MM.1S (cell line): ENCODE results near the gene IL1RAPL1.

Source experiments
- DNase-seq: peaks from one replicate; pipeline ENCODE4 v3.0.0-alpha.2; 2015
- H2AFZ ChIP-seq: fragments of 300-600 bp; sonication (generic); 2 replicates; pipeline ENCODE4 v1.6.0; 2016; ENCODE audit warnings: antibody characterized with exemption, low read length
- H3F3A ChIP-seq: fragments of 300-600 bp; sonication (generic); 2 replicates; pipeline ENCODE4 v1.6.1; 2016; ENCODE audit warnings: mild to moderate bottlenecking, antibody characterized with exemption, low read length, moderate library complexity, mixed read lengths; ENCODE audit not compliant: insufficient read depth
- H3K27ac ChIP-seq: fragments of 300-600 bp; sonication (generic); 2 replicates; pipeline ENCODE4 v1.5.1; 2016; ENCODE audit warnings: mild to moderate bottlenecking, low read length
- H3K27me3 ChIP-seq: fragments of 300-600 bp; sonication (generic); replicated peaks from 2 replicates; pipeline ENCODE4 v1.6.0; 2016; ENCODE audit warnings: low read length; ENCODE audit not compliant: insufficient read depth
- H3K36me3 ChIP-seq: fragments of 300-600 bp; sonication (generic); replicated peaks from 2 replicates; pipeline ENCODE4 v1.6.1; 2016; ENCODE audit warnings: mild to moderate bottlenecking, low read length, mixed read lengths; ENCODE audit not compliant: insufficient read depth
- H3K4me1 ChIP-seq: fragments of 300-600 bp; sonication (generic); 2 replicates; pipeline ENCODE4 v1.6.1; 2016; ENCODE audit warnings: low read length, mixed read lengths
- H3K4me2 ChIP-seq: fragments of 300-600 bp; sonication (generic); 2 replicates; pipeline ENCODE4 v1.6.0; 2016; ENCODE audit warnings: low read depth, low read length
- H3K4me3 ChIP-seq: fragments of 300-600 bp; sonication (generic); 2 replicates; pipeline ENCODE4 v1.5.1; 2016; ENCODE audit warnings: low read length, mixed read lengths
- H3K79me2 ChIP-seq: fragments of 300-600 bp; sonication (generic); 2 replicates; pipeline ENCODE4 v1.6.1; 2016; ENCODE audit warnings: mixed run types, low read length, mixed read lengths
- H3K9ac ChIP-seq: fragments of 300-600 bp; sonication (generic); 2 replicates; pipeline ENCODE4 v1.6.1; 2016; ENCODE audit warnings: low read length, mixed read lengths
- H3K9me2 ChIP-seq: fragments of 300-600 bp; sonication (generic); replicated peaks from 2 replicates; pipeline ENCODE4 v1.6.1; 2016; ENCODE audit warnings: mild to moderate bottlenecking, low read length, mixed read lengths; ENCODE audit not compliant: insufficient read depth
- H3K9me3 ChIP-seq: fragments of 300-600 bp; sonication (generic); replicated peaks from 2 replicates; pipeline ENCODE4 v1.6.1; 2016; ENCODE audit warnings: mild to moderate bottlenecking, low read length, mixed read lengths; ENCODE audit not compliant: insufficient read depth
- H4K20me1 ChIP-seq: fragments of 300-600 bp; sonication (generic); 2 replicates; pipeline ENCODE4 v1.6.1; 2016; ENCODE audit warnings: mild to moderate bottlenecking, low read length, moderate library complexity, mixed read lengths; ENCODE audit not compliant: insufficient read depth
- CTCF ChIP-seq: fragments of 300-600 bp; sonication (generic); IDR thresholded peaks from 2 replicates; pipeline ENCODE4 v1.5.1; 2016; ENCODE audit warnings: antibody characterized with exemption, low read length, mixed read lengths
- EZH2 ChIP-seq: fragments of 300-600 bp; sonication (generic); optimal IDR thresholded peaks from 2 replicates; pipeline ENCODE3; 2017; ENCODE audit warnings: low read depth, mild to moderate bottlenecking, antibody characterized with exemption, low read length, mixed read lengths
- EZH2phosphoT487 ChIP-seq: fragments of 300-600 bp; sonication (generic); IDR thresholded peaks from 2 replicates; pipeline ENCODE4 v1.6.1; 2018; ENCODE audit warnings: antibody characterized with exemption, low read length

IL1RAPL1 gene

DNA sequence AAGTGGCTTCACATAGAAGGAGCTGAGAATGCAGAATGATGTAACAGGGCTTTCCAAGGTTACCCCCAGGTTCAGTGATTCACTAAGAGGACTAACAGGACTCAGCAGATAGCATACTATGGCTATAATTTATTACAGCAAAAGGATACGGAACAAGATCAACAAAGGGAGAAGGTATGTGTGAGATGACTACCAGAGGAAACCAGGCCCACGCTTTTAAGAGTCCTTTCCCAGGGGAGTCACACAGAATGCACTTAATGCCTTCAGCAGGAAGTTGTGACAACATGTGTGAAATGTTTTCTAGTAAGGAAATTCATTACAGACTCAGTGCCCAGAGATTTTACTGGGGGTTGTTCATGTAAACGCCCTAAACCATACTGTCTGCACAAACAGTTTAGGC, 1254.5 kb downstream of the IL1RAPL1 start:
- no peaks in the 10 kb centered on the region for H3F3A ChIP-seq
- no peak for DNase-seq
- no peaks in the 10 kb centered on the region for H4K20me1 ChIP-seq
- H3K27ac ChIP-seq: no peak overlapping the region
- no peak overlapping the region for H3K9ac ChIP-seq
- H3K36me3 ChIP-seq: no peaks in the 10 kb centered on the region
- H3K9me3 ChIP-seq: no peaks in the 10 kb centered on the region
- H3K4me2 ChIP-seq: no peak overlapping the region
- H3K4me3 ChIP-seq: no peak overlapping the region
- H3K27me3 ChIP-seq: no peaks in the 10 kb centered on the region
- H2AFZ ChIP-seq: no peak overlapping the region
- no peaks in the 10 kb centered on the region for H3K79me2 ChIP-seq
- H3K4me1 ChIP-seq: no peaks in the 10 kb centered on the region
- TF ChIP-seq CTCF (no peak), EZH2 (no peak), EZH2phosphoT487 (no peak)
- H3K9me2 ChIP-seq: no peaks in the 10 kb centered on the region

- no peak for TF ChIP-seq EZH2
- no peak for TF ChIP-seq CTCF
- TF ChIP-seq EZH2phosphoT487: no peak
- DNase-seq: no peak
- H3K9me2 ChIP-seq: no peaks in the 10 kb centered on the region
- H3K9me3 ChIP-seq: no peaks in the 10 kb centered on the region
- H4K20me1 ChIP-seq: no peaks in the 10 kb centered on the region
- no peaks in the 10 kb centered on the region for H3K27me3 ChIP-seq
- no peak overlapping the region for H3K4me2 ChIP-seq
- H2AFZ ChIP-seq: no peak overlapping the region
- H3K27ac ChIP-seq: no peak overlapping the region
- no peak overlapping the region for H3K9ac ChIP-seq
- no peak overlapping the region for H3K4me3 ChIP-seq
- no peaks in the 10 kb centered on the region for H3K4me1 ChIP-seq
- no peaks in the 10 kb centered on the region for H3K79me2 ChIP-seq
- no peaks in the 10 kb centered on the region for H3K36me3 ChIP-seq
- no peaks in the 10 kb centered on the region for H3F3A ChIP-seq
Observed at GRCh38 chrX:29842552-29842951, 1255.3 kb downstream of the IL1RAPL1 start.

DNA sequence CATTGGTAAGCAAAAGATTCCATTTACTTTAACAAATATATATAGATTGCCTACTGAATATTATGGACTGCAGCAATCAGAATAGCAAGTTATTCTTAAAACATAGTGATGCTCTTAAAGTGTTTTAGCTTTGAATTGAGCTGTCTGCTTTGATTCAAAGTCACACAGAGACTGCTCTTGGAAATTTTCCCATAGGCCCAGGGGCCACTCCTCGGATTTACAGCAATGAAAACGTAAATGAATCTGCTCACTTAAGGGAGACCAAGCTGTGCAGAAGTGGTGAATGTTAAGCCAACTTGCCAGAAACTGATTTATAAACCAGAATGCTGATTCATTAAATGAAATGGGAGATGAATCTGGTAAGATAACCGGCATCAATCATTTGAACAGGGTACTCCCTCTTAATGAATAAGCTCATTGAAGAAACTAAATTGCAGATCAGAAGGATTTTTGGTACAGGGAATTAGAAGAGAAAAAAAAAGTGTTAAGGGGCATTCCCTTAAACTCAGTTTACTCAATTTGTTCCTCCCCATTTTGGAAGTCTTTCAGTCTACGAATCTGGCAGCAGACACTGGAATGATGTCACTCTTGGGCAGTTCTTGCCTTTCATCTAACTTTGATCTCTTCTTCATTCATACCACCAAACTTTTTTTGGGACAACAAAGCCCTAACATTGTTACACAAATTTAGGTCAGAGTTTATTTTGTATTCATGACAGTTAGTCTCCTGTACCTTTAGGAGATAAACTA, 1264.8 kb downstream of the IL1RAPL1 start:
- Histone ChIP-seq H3K4me2 (no peak overlapping the region), H3K9me2 (no peaks in the 10 kb centered on the region), H3K9me3 (no peaks in the 10 kb centered on the region), H2AFZ (no peak overlapping the region), H3K36me3 (no peaks in the 10 kb centered on the region), H3K4me1 (no peaks in the 10 kb centered on the region), H3K4me3 (no peak overlapping the region), H4K20me1 (no peaks in the 10 kb centered on the region), H3K27ac (no peak overlapping the region), H3F3A (no peaks in the 10 kb centered on the region), H3K27me3 (no peaks in the 10 kb centered on the region), H3K9ac (no peak overlapping the region), H3K79me2 (no peaks in the 10 kb centered on the region)
- DNase-seq: no peak
- TF ChIP-seq CTCF (no peak), EZH2 (no peak), EZH2phosphoT487 (no peak)
